GM18520 (cell line): Measurements from ENCODE around the gene SH3GL2.
"Not testable (repeated sequence)": the region's sequence is repeated elsewhere in the genome, so short reads cannot be mapped to it uniquely, and the experiment has no call there.

Experiments
- ATAC-seq: cut with Tn5 transposase; IDR thresholded peaks from one replicate; pipeline ENCODE4 v1.9.1; 2021; ENCODE audit not compliant: unreplicated experiment

Gene SH3GL2

GRCh38 chr9:17742067-17742466, 163.2 kb downstream of the SH3GL2 start:
- no peak for ATAC-seq

GRCh38 chr9:17744786-17745185, 165.9 kb downstream of the SH3GL2 start:
- ATAC-seq: no peak

GRCh38 chr9:17750269-17750668, 171.4 kb downstream of the SH3GL2 start:
- no peak for ATAC-seq

- ATAC-seq: no peak
Observed at GRCh38 chr9:17751486-17751885, 172.6 kb downstream of the SH3GL2 start.

- ATAC-seq: no peak
Observed at GRCh38 chr9:17752021-17752420, 173.2 kb downstream of the SH3GL2 start.

- no peak for ATAC-seq
Observed at GRCh38 chr9:17757816-17758215, 178.9 kb downstream of the SH3GL2 start.

- ATAC-seq: no peak
Observed at GRCh38 chr9:17760250-17760649, 181.4 kb downstream of the SH3GL2 start.

- ATAC-seq: no peak
Observed at GRCh38 chr9:17761984-17762676, 183.3 kb downstream of the SH3GL2 start.

- ATAC-seq: no peak
Observed at GRCh38 chr9:17764306-17764705, 185.4 kb downstream of the SH3GL2 start.

- ATAC-seq: not testable (repeated sequence)
Observed at GRCh38 chr9:17765131-17765530, 186.3 kb downstream of the SH3GL2 start.

GRCh38 chr9:17772223-17772622, 193.4 kb downstream of the SH3GL2 start:
- no peak for ATAC-seq

- ATAC-seq: no peak
Observed at GRCh38 chr9:17775656-17776055, 196.8 kb downstream of the SH3GL2 start.

- no peak for ATAC-seq
Observed at GRCh38 chr9:17776735-17777134, 197.9 kb downstream of the SH3GL2 start.

GRCh38 chr9:17777465-17777864, 198.6 kb downstream of the SH3GL2 start:
- ATAC-seq: no peak

GRCh38 chr9:17782430-17783149, 203.7 kb downstream of the SH3GL2 start:
- no peak for ATAC-seq

- no peak for ATAC-seq
Observed at GRCh38 chr9:17783227-17783626, 204.4 kb downstream of the SH3GL2 start.

GRCh38 chr9:17789316-17789715, 210.4 kb downstream of the SH3GL2 start:
- no peak for ATAC-seq

GRCh38 chr9:17793713-17794622, 215.1 kb downstream of the SH3GL2 start:
- no peak for ATAC-seq

GRCh38 chr9:17795744-17796143, 216.9 kb downstream of the SH3GL2 start:
- no peak for ATAC-seq

GRCh38 chr9:17799369-17799768, 220.5 kb downstream of the SH3GL2 start:
- no peak for ATAC-seq

- ATAC-seq: no peak
Observed at GRCh38 chr9:17800418-17800817, 221.6 kb downstream of the SH3GL2 start.
